Liver (tissue), 9 donors: ENCODE data around the gene ENO3. TPM values are rescaled to one million over a fixed set of nuclear protein-coding genes. Genes with fewer than 3 reads are reported as not detected.
A peak's percentile ranks its signal among the peaks of the same experiment; 100 is the strongest.
"Not testable (repeated sequence)": the region's sequence is repeated elsewhere in the genome, so short reads cannot be mapped to it uniquely, and the experiment has no call there.

Experiments
- DNase-seq: peaks from one replicate; pipeline ENCODE4 v3.0.0-alpha.2; 2017; ENCODE audit warnings: low spot score
- H3K27ac ChIP-seq, 2 donors: one replicate each; pipeline ENCODE4 v1.7.0; 2013; ENCODE audit warnings: inconsistent platforms in 2 of 2, low read length in 2 of 2, control low read depth in 1 of 2, low read depth in 1 of 2, mild to moderate bottlenecking in 1 of 2
- H3K27me3 ChIP-seq, 4 donors: one replicate each; pipeline versions ENCODE4 v1.6.1 to v1.7.0; 2013; ENCODE audit warnings: low read length in 3 of 4, inconsistent platforms in 1 of 4, mild to moderate bottlenecking in 1 of 4, moderate library complexity in 1 of 4; ENCODE audit not compliant: control insufficient read depth in 4 of 4, insufficient read depth in 4 of 4
- H3K36me3 ChIP-seq, 4 donors: one replicate each; pipeline versions ENCODE4 v1.6.1 to v1.7.0; 2013; ENCODE audit warnings: low read length in 3 of 4, mild to moderate bottlenecking in 3 of 4, low read depth in 1 of 4, moderate library complexity in 1 of 4; ENCODE audit not compliant: control insufficient read depth in 4 of 4, insufficient read depth in 3 of 4
- H3K4me1 ChIP-seq, 4 donors: one replicate each; pipeline versions ENCODE4 v1.6.1 to v1.7.0; 2013; ENCODE audit warnings: low read length in 3 of 4, mild to moderate bottlenecking in 3 of 4, moderate library complexity in 1 of 4; ENCODE audit not compliant: control insufficient read depth in 4 of 4, insufficient read depth in 4 of 4
- H3K4me3 ChIP-seq, 3 donors: one replicate each; pipeline versions ENCODE4 v1.6.1 to v1.7.0; 2013; ENCODE audit warnings: low read length in 3 of 3, control low read depth in 1 of 3, low read depth in 1 of 3, mild to moderate bottlenecking in 1 of 3
- H3K9ac ChIP-seq, 2 donors: one replicate each; pipeline ENCODE4 v1.7.0; 2013; ENCODE audit warnings: low read length in 2 of 2, mild to moderate bottlenecking in 2 of 2, moderate library complexity in 2 of 2, control low read depth in 1 of 2, low read depth in 1 of 2
- H3K9me3 ChIP-seq, 4 donors: one replicate each; pipeline versions ENCODE4 v1.6.1 to v1.7.0; 2013; ENCODE audit warnings: low read length in 3 of 4; ENCODE audit not compliant: control insufficient read depth in 4 of 4
- ATF3 ChIP-seq: IDR thresholded peaks from 2 replicates; pipeline ENCODE4 v1.6.1; 2016; ENCODE audit warnings: antibody characterized with exemption
- CTCF ChIP-seq: fragments of 150-350 bp; IDR thresholded peaks from 2 replicates; pipeline ENCODE4 v1.5.1; 2017; ENCODE audit warnings: improper control_type of control experiment, low read depth, low read length; ENCODE audit not compliant: missing input control
- EGR1 ChIP-seq, 2 donors: IDR thresholded peaks; 2 replicates each; pipeline ENCODE4 v1.6.1; 2016 to 2018; ENCODE audit warnings: antibody characterized with exemption in 2 of 2, low read depth in 2 of 2
- FOXA1 ChIP-seq: IDR thresholded peaks from 2 replicates; pipeline ENCODE4 v1.6.1; 2016; ENCODE audit warnings: antibody characterized with exemption
- FOXA2 ChIP-seq: IDR thresholded peaks from 2 replicates; pipeline ENCODE4 v1.6.1; 2016; ENCODE audit warnings: antibody characterized with exemption
- GABPA ChIP-seq, 2 donors: IDR thresholded peaks in 1 of 2; conservative IDR thresholded peaks in 1 of 2; 2 replicates each; pipeline ENCODE4 v1.6.1; 2016; ENCODE audit warnings: antibody characterized with exemption in 2 of 2, mild to moderate bottlenecking in 1 of 2, moderate library complexity in 1 of 2
- HNF4A ChIP-seq, 2 donors: conservative IDR thresholded peaks; 2 replicates each; pipeline ENCODE4 v1.6.1; 2016; ENCODE audit warnings: antibody characterized with exemption in 2 of 2, mild to moderate bottlenecking in 2 of 2
- HNF4G ChIP-seq: IDR thresholded peaks from 2 replicates; pipeline ENCODE4 v1.6.1; 2016; ENCODE audit warnings: antibody characterized with exemption
- JUND ChIP-seq, 2 donors: IDR thresholded peaks; 2 replicates each; pipeline ENCODE4 v1.6.1; 2016; ENCODE audit warnings: antibody characterized with exemption in 2 of 2
- MAX ChIP-seq: IDR thresholded peaks from 2 replicates; pipeline ENCODE4 v1.6.1; 2016; ENCODE audit warnings: antibody characterized with exemption
- NR2F2 ChIP-seq: IDR thresholded peaks from 2 replicates; pipeline ENCODE4 v1.6.1; 2016; ENCODE audit warnings: antibody characterized with exemption
- RAD21 ChIP-seq, 2 donors: IDR thresholded peaks; 2 replicates each; pipeline ENCODE4 v1.6.1; 2016; ENCODE audit warnings: antibody characterized with exemption in 2 of 2, mild to moderate bottlenecking in 2 of 2
- REST ChIP-seq: IDR thresholded peaks from 2 replicates; pipeline ENCODE4 v1.6.1; 2016; ENCODE audit warnings: antibody characterized with exemption, mild to moderate bottlenecking
- RXRA ChIP-seq, 2 donors: IDR thresholded peaks; 2 replicates each; pipeline ENCODE4 v1.6.1; 2017 to 2018; ENCODE audit warnings: antibody characterized with exemption in 2 of 2, mild to moderate bottlenecking in 1 of 2
- SP1 ChIP-seq: IDR thresholded peaks from 2 replicates; pipeline ENCODE4 v1.6.1; 2018; ENCODE audit warnings: antibody characterized with exemption, mild to moderate bottlenecking
- TAF1 ChIP-seq: conservative IDR thresholded peaks from 2 replicates; pipeline ENCODE4 v1.6.1; 2016; ENCODE audit warnings: antibody characterized with exemption, mild to moderate bottlenecking
- YY1 ChIP-seq: IDR thresholded peaks from 2 replicates; pipeline ENCODE4 v1.6.1; 2016; ENCODE audit warnings: antibody characterized with exemption, mild to moderate bottlenecking
- ZBTB33 ChIP-seq: IDR thresholded peaks from 2 replicates; pipeline ENCODE4 v1.6.1; 2016; ENCODE audit warnings: antibody characterized with exemption
- WGBS: extraction: QIAGEN DNeasy Blood & Tissue Kit; methylation state at CpG from one replicate; pipeline ENCODE4 v1.1.7; 2013; 5-methylcytosine and 5-hydroxymethylcytosine counted together
- polyA plus RNA-seq, 2 donors: library from polyadenylated mRNA; stranded (reverse) in 1 of 2; unstranded in 1 of 2; fragments of 200-250 nt in 1 of 2; fragments of >200 nt in 1 of 2; fragmentation: Nextera tagmentation in 1 of 2; extraction: Ambion mirVana in 1 of 2; gene quantifications; one replicate each; pipeline versions ENCODE4 v1.2.1 to v1.2.3, GENCODE V29; 2013 to 2015
- total RNA-seq, 2 donors: library from RNA; depleted of rRNA; stranded (reverse); fragments of >200 nt; gene quantifications; one replicate each; pipeline ENCODE4 v1.2.3, GENCODE V29; 2014
- donor health status: healthy.
- donor health status: healthy.
- donor health status: healthy.
- donor health status: healthy.
- donor health status: healthy.

Gene ENO3
- total and polyA plus RNA-seq, 4 donors, result 26.3 to 117 (median 30.8) TPM

- no peak for DNase-seq
- Histone ChIP-seq H3K4me1 (peaks cover 3 to 22% (median 11%) of the 10 kb centered on the region in 4 donors), H3K36me3 (no peaks in the 10 kb centered on the region), H3K9ac (peak overlapping the region in 1 of 2 donors; percentile 2), H3K27me3 (no peaks in the 10 kb centered on the region), H3K4me3 (no peak overlapping the region), H3K27ac (peak overlapping the region; percentile 6 to 32), H3K9me3 (no peaks in the 10 kb centered on the region)
- WGBS, result 35% methylated on average over 1 of the region's 1 CpG
- TF ChIP-seq HNF4G (peak; percentile 74), CTCF (no peak), NR2F2 (no peak), JUND (IDR thresholded peaks at IDR 0.05) (peak in 1 of 2 donors; percentile 33), TAF1 (no peak), ATF3 (no peak), EGR1 (IDR thresholded peaks at IDR 0.05; ENCODE audit: low read depth in 2 of 2) (no peak), GABPA (IDR thresholded peaks at IDR 0.05 in 1 of 2, conservative IDR thresholded peaks at IDR 0.05 in 1 of 2) (peak; percentile 13 to 21), REST (peak; percentile 22), FOXA2 (no peak), MAX (no peak), HNF4A (conservative IDR thresholded peaks at IDR 0.05) (peak; percentile 91 to 92), RXRA (IDR thresholded peaks at IDR 0.05) (peak in 1 of 2 donors; percentile 57), ZBTB33 (peak; percentile 64), RAD21 (IDR thresholded peaks at IDR 0.05) (no peak), FOXA1 (no peak), YY1 (peak; percentile 53), SP1 (peak; percentile 93)
These were observed 36.9 kb upstream of the ENO3 start for GRCh38 chr17:4913994-4914393.

- not testable (repeated sequence) for DNase-seq, H3K27me3 ChIP-seq, H3K9me3 ChIP-seq, H3K4me3 ChIP-seq, H3K9ac ChIP-seq, H3K36me3 ChIP-seq
- Histone ChIP-seq H3K4me1 (peaks cover 1 to 19% (median 10%) of the 10 kb centered on the region in 4 donors), H3K27ac (peak overlapping the region in 1 of 2 donors; percentile 6)
- 86% methylated on average over 4 of the region's 4 CpGs for WGBS
These were observed 36.4 kb upstream of the ENO3 start for GRCh38 chr17:4914551-4914950.
